ENCODE data around the gene C1S. TPM values are rescaled to one million over a fixed set of nuclear protein-coding genes. Genes with fewer than 3 reads are reported as not detected.
"Not testable (repeated sequence)": the region's sequence is repeated elsewhere in the genome, so short reads cannot be mapped to it uniquely, and the experiment has no call there.

C1S gene
- total RNA-seq, 1 experiment from 2014 or later, result 32.4 TPM

- H3K27me3 ChIP-seq (ENCODE audit: insufficient read depth, low read depth), result no peaks in the 10 kb centered on the region; the same call in 1 of the 2 replicates
- 0 out of 2 replicates have a peak, but pooled peaks cover 3% of the 10 kb centered on the region for H3K9me2 ChIP-seq (ENCODE audit: insufficient read depth)
- no TSS peak for BruUV-seq (replicated peaks)
- H3K9me3 ChIP-seq (ENCODE audit: insufficient read depth, low read depth), result no peaks in the 10 kb centered on the region
- H2AFZ ChIP-seq, result no peak overlapping the region
- H3K4me1 ChIP-seq (replicated peaks; ENCODE audit: insufficient read depth), result no peaks in the 10 kb centered on the region
- H3K79me2 ChIP-seq (ENCODE audit: low read depth), result no peaks in the 10 kb centered on the region
- no peaks in the 10 kb centered on the region for H3F3A ChIP-seq (ENCODE audit: insufficient read depth, low read depth)
- TF ChIP-seq CTCF (conservative IDR thresholded peaks at IDR 0.05), result no peak
- no peak for TF ChIP-seq EZH2 (IDR thresholded peaks at IDR 0.05; ENCODE audit: low read depth)
- no peaks in the 10 kb centered on the region for H4K20me1 ChIP-seq (ENCODE audit: insufficient read depth)
- no peak for DNase-seq
- no peak overlapping the region for H3K4me2 ChIP-seq
- H3K27ac ChIP-seq, result no peak overlapping the region
- ChIA-PET CTCF (no interaction called here), POLR2A (ENCODE audit: unreplicated experiment) (no interaction called here)
- no peak overlapping the region for H3K4me3 ChIP-seq
- intact Hi-C loops (cut with micrococcal nuclease; ENCODE audit: unreplicated experiment), result no loop called here
- no peaks in the 10 kb centered on the region for H3K36me3 ChIP-seq (ENCODE audit: low read depth)
Observed at GRCh38 chr12:7035463-7035862, 25.1 kb upstream of the C1S start.

GRCh38 chr12:7037411-7037810 is 23.1 kb upstream of the C1S start:
- H3K27ac ChIP-seq; CTCF ChIA-PET; intact Hi-C loops (cut with micrococcal nuclease; ENCODE audit: unreplicated experiment); H3K4me1 ChIP-seq (replicated peaks; ENCODE audit: insufficient read depth); H3K4me2 ChIP-seq; H3K9me3 ChIP-seq (ENCODE audit: insufficient read depth, low read depth); DNase-seq; H3K9me2 ChIP-seq (ENCODE audit: insufficient read depth); BruUV-seq (replicated peaks); H3F3A ChIP-seq (ENCODE audit: insufficient read depth, low read depth); H2AFZ ChIP-seq; H3K4me3 ChIP-seq; H4K20me1 ChIP-seq (ENCODE audit: insufficient read depth); H3K79me2 ChIP-seq (ENCODE audit: low read depth); POLR2A ChIA-PET (ENCODE audit: unreplicated experiment); H3K27me3 ChIP-seq (ENCODE audit: insufficient read depth, low read depth); H3K36me3 ChIP-seq (ENCODE audit: low read depth): not testable (repeated sequence)

GRCh38 chr12:7038591-7038990 is 21.9 kb upstream of the C1S start:
- Histone ChIP-seq H4K20me1 (ENCODE audit: insufficient read depth) (no peaks in the 10 kb centered on the region), H3K9me3 (ENCODE audit: insufficient read depth, low read depth) (no peaks in the 10 kb centered on the region), H3K27ac (no peak overlapping the region), H3F3A (ENCODE audit: insufficient read depth, low read depth) (no peaks in the 10 kb centered on the region; the same call in 1 of the 2 replicates), H3K36me3 (ENCODE audit: low read depth) (no peaks in the 10 kb centered on the region), H3K9me2 (ENCODE audit: insufficient read depth) (0 out of 2 replicates have a peak, but pooled peaks cover 3% of the 10 kb centered on the region), H3K4me1 (replicated peaks; ENCODE audit: insufficient read depth) (no peaks in the 10 kb centered on the region), H3K4me2 (no peak overlapping the region), H3K4me3 (no peak overlapping the region), H3K27me3 (ENCODE audit: insufficient read depth, low read depth) (no peaks in the 10 kb centered on the region; the same call in 1 of the 2 replicates), H3K79me2 (ENCODE audit: low read depth) (no peaks in the 10 kb centered on the region), H2AFZ (no peak overlapping the region; the same call in 1 of the 2 replicates)
- intact Hi-C loops (cut with micrococcal nuclease; ENCODE audit: unreplicated experiment), result no loop called here
- no peak for DNase-seq
- BruUV-seq (replicated peaks), result no TSS peak
- ChIA-PET CTCF (interaction anchor here (0.6 kb wide), 1 partner anchor 278 kb away, joined by 4 read pairs; no protein-coding TSS in a partner anchor), POLR2A (ENCODE audit: unreplicated experiment) (no interaction called here)
- TF ChIP-seq EZH2 (IDR thresholded peaks at IDR 0.05; ENCODE audit: low read depth) (no peak), CTCF (conservative IDR thresholded peaks at IDR 0.05) (no peak)

GRCh38 chr12:7039403-7039802 is 21.1 kb upstream of the C1S start:
- intact Hi-C loops (cut with micrococcal nuclease; ENCODE audit: unreplicated experiment), result no loop called here
- DNase-seq, result no peak
- Histone ChIP-seq H2AFZ (no peak overlapping the region; the same call in 1 of the 2 replicates), H4K20me1 (ENCODE audit: insufficient read depth) (no peaks in the 10 kb centered on the region), H3K36me3 (ENCODE audit: low read depth) (no peaks in the 10 kb centered on the region), H3F3A (ENCODE audit: insufficient read depth, low read depth) (no peaks in the 10 kb centered on the region; the same call in 1 of the 2 replicates), H3K9me2 (ENCODE audit: insufficient read depth) (0 out of 2 replicates have a peak, but pooled peaks cover 3% of the 10 kb centered on the region), H3K4me2 (no peak overlapping the region), H3K27ac (no peak overlapping the region), H3K4me1 (replicated peaks; ENCODE audit: insufficient read depth) (no peaks in the 10 kb centered on the region), H3K27me3 (ENCODE audit: insufficient read depth, low read depth) (no peaks in the 10 kb centered on the region), H3K79me2 (ENCODE audit: low read depth) (no peaks in the 10 kb centered on the region), H3K9me3 (ENCODE audit: insufficient read depth, low read depth) (no peaks in the 10 kb centered on the region), H3K4me3 (no peak overlapping the region)
- ChIA-PET POLR2A (ENCODE audit: unreplicated experiment) (no interaction called here), CTCF (no interaction called here)
- TF ChIP-seq CTCF (conservative IDR thresholded peaks at IDR 0.05), result no peak
- TF ChIP-seq EZH2 (IDR thresholded peaks at IDR 0.05; ENCODE audit: low read depth), result no peak
- no TSS peak for BruUV-seq (replicated peaks)
